GM12873 (cell line): ENCODE data around the gene BRD4.

ENCODE experiments used
- TF ChIP-seq, protein P1 (sequence below): IDR thresholded peaks from 2 replicates; pipeline ENCODE4 v1.5.1; 2012; ENCODE audit warnings: low read depth, mild to moderate bottlenecking, moderate library complexity, low read length, control low read depth; ENCODE audit not compliant: insufficient read depth; ENCODE audit errors: missing control alignments

Gene BRD4

DNA sequence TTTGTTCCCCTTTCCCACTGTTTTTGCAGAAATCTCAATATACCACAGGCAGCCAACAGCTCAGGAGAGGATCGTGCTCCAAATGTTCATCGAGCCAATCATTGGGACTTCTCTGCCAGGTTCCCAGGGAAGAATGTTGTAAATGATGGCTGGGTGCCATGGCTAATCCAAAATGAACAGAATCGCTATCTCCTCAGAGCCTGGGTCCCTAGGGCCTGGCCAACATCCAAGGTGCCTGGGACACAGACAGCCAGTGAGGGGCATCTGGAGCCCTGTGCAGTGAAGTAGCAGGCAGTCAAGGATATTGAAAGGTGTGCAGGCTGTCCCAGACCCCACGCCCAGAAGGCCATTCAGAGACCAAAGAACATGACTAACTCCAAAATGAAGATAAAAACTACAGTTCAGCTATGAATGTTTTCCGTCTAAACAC lies 37.8 kb downstream of the BRD4 start:
- TF ChIP-seq, protein P1, sequence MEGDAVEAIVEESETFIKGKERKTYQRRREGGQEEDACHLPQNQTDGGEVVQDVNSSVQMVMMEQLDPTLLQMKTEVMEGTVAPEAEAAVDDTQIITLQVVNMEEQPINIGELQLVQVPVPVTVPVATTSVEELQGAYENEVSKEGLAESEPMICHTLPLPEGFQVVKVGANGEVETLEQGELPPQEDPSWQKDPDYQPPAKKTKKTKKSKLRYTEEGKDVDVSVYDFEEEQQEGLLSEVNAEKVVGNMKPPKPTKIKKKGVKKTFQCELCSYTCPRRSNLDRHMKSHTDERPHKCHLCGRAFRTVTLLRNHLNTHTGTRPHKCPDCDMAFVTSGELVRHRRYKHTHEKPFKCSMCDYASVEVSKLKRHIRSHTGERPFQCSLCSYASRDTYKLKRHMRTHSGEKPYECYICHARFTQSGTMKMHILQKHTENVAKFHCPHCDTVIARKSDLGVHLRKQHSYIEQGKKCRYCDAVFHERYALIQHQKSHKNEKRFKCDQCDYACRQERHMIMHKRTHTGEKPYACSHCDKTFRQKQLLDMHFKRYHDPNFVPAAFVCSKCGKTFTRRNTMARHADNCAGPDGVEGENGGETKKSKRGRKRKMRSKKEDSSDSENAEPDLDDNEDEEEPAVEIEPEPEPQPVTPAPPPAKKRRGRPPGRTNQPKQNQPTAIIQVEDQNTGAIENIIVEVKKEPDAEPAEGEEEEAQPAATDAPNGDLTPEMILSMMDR = no peak

GRCh38 chr19:15293781-15294491 lies 38.4 kb downstream of the BRD4 start:
- TF ChIP-seq, protein P1 = no peak

GRCh38 chr19:15292847-15293582 lies 39.3 kb downstream of the BRD4 start:
- TF ChIP-seq, protein P1 = no peak

DNA sequence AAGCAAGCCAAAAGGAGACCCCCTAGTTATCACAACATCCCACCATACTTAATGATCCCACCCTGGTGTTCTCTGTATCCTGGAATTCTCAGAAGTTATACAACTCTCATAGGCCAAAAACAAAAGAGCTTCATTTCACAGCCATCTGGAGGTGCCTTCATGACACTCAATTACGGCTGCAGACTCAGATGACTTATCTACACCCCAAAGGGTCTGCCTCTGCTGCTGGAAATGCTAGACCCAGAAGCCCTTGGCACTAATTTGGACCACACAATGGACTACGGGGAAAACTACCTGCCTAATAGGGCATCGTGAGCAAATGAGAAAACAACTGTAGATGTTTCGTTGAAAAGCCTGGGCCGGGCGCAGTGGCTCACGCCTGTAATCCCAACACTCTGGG lies 40.2 kb downstream of the BRD4 start:
- TF ChIP-seq, protein P1 = no peak

- TF ChIP-seq, protein P1 = no peak
These were observed 40.8 kb downstream of the BRD4 start for GRCh38 chr19:15291548-15292021.

GRCh38 chr19:15291089-15291488 lies 41.2 kb downstream of the BRD4 start:
- TF ChIP-seq, protein P1 = no peak

DNA sequence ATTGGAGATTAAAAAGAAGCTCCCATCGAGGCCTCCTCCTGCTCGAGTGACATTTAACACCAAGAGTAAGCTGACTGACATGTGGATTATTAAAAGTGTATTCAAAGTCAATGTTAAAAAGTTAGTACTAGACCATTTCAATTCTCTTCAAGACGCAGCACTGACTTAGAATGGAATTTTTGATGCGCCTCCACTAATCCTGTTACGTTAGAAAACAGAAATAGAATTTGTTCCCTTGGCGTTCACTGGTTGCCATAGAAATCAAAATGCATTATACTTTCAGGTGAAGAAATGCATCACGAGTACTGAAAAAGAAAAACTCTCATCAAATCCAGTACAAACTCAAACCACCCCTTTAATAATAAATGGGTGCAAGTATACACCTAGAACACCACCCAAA lies 42.2 kb downstream of the BRD4 start:
- TF ChIP-seq, protein P1 = no peak
